Measurements from ENCODE around the gene KLHL2. TPM values are rescaled to one million over a fixed set of nuclear protein-coding genes. Genes with fewer than 3 reads are reported as not detected.
"Not testable (repeated sequence)": the region's sequence is repeated elsewhere in the genome, so short reads cannot be mapped to it uniquely, and the experiment has no call there.

Gene KLHL2
- polyA plus RNA-seq, 1 donor, result 6.6 TPM

DNA sequence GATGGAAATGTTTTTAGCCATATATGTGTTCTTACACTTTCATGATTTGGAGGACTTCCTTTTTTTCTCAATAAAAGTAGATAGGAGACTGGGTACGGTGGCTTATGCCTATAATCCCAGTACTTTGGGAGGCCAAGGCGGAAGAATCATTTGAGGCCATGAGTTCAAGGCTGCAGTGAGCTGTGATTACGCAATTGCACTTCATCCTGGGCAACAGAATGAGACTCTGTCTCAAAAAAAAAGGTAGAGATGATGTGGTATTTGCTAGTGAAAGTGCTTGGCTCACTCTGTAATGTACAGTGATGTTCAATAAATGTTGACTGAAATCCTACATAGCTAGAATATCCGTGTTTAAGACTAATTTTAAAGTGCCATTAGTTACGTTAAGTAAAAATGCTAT, 27.4 kb downstream of the KLHL2 start:
- DNase-seq (ENCODE audit: low read depth), result no peak

GRCh38 chr4:165236852-165237251, 29.5 kb downstream of the KLHL2 start:
- DNase-seq (ENCODE audit: low read depth), result not testable (repeated sequence)

- DNase-seq (ENCODE audit: low read depth), result not testable (repeated sequence)
Measured at GRCh38 chr4:165238041-165238640, 30.8 kb downstream of the KLHL2 start.

GRCh38 chr4:165240761-165241160, 33.4 kb downstream of the KLHL2 start:
- DNase-seq (ENCODE audit: low read depth), result not testable (repeated sequence)

GRCh38 chr4:165244148-165244547, 36.8 kb downstream of the KLHL2 start:
- not testable (repeated sequence) for DNase-seq (ENCODE audit: low read depth)

DNA sequence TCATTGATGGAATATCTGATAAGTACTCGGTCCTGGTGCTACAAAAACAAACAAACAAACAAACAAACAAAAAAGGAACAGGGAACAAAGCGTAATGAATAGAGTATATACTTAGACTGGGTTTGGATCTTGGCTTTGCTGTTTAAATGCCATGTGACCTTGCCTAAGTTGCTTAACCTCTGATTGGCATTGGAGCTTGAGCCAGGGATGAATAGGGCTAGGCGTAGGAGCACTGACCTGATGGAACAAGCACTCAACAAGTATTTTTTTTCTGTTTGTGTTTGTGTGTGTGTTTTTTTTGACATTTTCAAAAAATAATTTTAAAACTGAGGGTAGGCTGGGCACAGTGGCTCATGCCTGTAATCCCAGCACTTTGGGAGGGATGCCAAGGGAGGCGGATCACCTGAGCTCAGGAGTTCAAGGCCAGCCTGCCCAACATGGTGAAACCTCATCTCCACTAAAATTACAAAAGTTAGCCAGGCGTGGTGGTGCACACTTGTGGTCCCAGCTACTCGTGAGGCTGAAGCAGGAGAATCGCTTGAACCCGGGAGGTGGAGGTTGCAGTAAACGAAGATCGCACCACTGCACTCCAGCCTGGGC, 37.3 kb downstream of the KLHL2 start:
- not testable (repeated sequence) for DNase-seq (ENCODE audit: low read depth)

DNA sequence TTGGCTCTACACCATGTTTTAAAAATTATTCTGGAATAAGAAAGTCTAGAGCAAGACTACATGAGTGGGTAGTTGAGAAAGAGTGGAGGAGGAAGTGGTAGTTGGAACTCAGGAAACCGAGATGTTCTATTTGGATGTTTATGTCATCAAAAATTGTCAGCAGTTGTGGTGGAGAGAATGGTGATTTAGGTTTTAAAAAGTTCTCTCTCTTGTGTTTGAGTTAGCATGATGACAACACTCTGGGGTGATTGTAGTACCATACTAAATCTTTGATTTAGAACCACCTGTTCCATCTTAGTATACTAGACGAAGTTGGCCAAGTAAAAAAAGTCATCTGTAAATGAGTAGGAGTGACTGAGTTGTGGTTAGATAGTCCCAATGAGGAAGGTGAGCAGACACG, 40.7 kb downstream of the KLHL2 start:
- DNase-seq (ENCODE audit: low read depth), result no peak

DNA sequence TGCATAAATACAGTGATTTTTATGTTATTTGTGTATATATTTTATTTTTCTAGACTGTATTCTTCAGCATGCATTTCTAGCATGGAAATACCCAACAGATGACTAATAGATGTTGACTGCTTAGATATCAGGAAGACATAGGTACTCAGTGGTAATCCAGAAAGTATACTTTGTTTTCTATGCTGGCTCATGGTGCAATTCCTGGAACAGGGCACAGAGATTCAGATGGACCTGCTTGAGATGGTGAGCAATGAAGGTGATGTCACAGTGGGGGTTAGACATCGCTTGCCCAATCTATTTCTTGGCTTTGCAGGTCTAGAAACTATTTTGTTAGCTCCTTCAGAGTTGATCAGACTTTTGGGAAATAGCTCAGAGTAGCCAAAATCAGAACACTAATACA, 41.5 kb downstream of the KLHL2 start:
- DNase-seq (ENCODE audit: low read depth), result not testable (repeated sequence)

DNA sequence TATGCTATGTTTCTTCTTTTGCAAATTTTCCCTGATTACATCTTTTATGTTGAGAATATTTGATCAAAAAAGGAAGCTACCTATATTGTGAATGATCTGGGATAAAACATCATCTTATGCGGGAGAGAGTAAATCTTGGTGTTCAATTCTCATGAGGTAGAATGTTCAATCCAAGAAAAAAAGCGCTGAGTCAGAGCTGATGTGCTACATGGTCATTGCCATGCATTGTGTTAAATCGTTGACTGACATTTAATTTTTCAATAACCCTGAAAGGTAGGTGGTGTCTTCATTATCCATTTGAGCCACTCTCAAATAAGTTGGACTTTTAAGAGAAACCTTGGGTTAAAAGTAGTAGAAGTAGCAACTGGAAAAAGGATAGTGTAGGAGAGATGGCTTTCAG, 47.4 kb downstream of the KLHL2 start:
- not testable (repeated sequence) for DNase-seq (ENCODE audit: low read depth)

DNA sequence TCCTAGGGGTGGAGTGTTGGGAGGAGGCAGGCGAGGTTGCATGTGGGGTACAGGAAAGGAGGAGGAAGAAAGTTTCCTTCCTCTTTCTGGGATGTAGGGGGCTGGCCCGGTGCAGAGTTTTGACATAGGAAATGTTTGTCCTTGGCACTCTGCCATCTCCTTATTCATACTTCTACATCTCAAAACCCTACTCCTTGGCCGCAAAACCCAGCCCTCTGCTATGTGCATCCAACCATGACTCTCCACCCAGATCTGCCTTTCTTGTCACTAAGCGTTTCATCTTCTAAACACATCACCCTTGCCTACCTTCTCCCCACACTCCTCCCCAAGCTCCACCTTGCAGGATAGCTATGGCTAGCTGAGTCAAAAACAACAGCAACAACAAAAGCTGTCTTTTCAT, 48.1 kb downstream of the KLHL2 start:
- not testable (repeated sequence) for DNase-seq (ENCODE audit: low read depth)

DNA sequence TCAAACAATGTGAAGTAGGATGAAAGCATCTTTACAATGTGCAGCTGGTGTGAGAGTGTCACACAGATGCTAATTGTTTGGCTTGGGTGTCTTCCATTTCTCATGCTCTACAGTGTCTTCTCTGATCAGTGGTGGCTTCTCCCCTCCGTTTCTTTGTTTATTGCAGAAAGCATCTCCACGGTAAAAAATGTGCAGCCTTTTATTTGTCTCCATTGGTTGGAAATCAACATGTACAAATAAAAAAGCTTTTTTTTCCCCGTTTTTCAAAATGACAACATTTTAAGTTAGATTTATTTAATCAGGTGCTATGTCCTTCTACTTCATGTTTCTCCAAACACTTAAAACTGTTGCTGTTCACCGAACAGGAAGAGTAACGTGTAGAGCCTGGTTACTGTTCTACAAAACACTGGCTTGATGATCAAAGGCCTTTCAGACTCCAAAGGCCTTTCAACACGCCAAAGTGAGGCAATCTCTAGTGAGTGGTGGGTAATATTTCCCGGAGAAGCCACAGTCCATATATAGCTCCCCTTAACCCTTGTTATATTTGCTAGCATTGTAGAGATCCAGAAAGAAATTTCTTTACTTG, 48.8 kb downstream of the KLHL2 start:
- not testable (repeated sequence) for DNase-seq (ENCODE audit: low read depth)

DNA sequence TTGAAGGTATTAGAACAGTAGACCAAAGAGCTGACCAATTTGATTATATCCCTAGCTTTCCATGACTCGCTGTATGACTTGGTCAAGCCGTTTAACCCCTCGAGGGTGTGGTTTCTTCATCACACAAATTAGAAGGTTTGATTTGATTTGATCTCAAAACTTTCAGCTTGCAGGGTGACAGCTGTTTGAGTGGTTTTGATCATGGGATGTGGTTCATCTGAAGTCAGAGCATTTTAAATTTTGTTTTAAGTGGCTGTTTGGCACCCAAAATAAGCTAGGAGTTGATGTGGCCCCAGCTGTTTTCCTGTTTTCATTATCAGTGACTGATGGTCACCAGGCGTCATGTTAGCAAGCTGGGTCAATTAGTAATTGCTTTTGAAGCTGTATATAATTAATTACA, 52.4 kb downstream of the KLHL2 start:
- DNase-seq (ENCODE audit: low read depth), result not testable (repeated sequence)

- not testable (repeated sequence) for DNase-seq (ENCODE audit: low read depth)
Measured at GRCh38 chr4:165262306-165262705, 54.9 kb downstream of the KLHL2 start.

DNA sequence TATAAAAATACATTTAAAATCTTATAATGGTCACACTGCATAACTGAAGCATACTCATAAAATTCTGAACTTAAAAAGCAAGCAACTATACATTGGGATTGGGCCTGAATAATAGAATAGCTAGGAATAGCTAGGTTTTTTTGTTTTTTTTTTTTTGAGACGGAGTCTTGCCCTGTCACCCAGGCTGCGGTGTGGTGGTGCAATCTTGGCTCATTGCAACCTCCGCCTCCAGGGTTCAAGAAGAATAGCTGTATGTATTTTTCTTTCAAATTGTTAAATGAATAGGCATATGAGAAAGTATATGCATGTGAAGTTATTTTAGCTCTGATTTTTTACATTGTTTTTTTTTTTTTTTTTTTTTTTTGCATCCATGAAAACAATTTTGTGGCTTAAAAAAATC, 56.1 kb downstream of the KLHL2 start:
- DNase-seq (ENCODE audit: low read depth), result not testable (repeated sequence)

- not testable (repeated sequence) for DNase-seq (ENCODE audit: low read depth)
Measured at GRCh38 chr4:165269931-165270330, 62.6 kb downstream of the KLHL2 start.

DNA sequence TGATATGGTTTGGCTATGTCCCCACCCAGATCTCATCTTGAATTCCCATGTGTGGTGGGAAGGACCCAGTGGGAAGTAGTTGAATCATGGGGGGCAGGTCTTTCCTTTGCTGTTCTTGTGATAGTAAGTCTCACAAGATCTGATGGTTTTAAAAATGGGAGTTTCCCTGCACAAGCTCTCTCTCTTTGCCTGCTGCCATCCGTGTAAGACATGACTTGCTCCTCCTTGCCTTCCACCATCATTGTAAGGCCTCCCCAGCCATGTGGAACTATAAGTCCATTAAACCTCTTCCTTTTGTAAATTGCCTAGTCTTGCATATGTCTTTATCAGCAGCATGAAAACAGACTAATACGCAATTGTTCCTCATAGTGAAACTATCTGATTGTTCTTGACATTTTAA, 66.1 kb downstream of the KLHL2 start:
- not testable (repeated sequence) for DNase-seq (ENCODE audit: low read depth)

GRCh38 chr4:165275357-165275756, 68.0 kb downstream of the KLHL2 start:
- DNase-seq (ENCODE audit: low read depth), result not testable (repeated sequence)

GRCh38 chr4:165279531-165279930, 72.2 kb downstream of the KLHL2 start:
- DNase-seq (ENCODE audit: low read depth), result not testable (repeated sequence)

- not testable (repeated sequence) for DNase-seq (ENCODE audit: low read depth)
Measured at GRCh38 chr4:165284697-165285096, 77.3 kb downstream of the KLHL2 start.

GRCh38 chr4:165286619-165287340, 79.4 kb downstream of the KLHL2 start:
- not testable (repeated sequence) for DNase-seq (ENCODE audit: low read depth)

DNA sequence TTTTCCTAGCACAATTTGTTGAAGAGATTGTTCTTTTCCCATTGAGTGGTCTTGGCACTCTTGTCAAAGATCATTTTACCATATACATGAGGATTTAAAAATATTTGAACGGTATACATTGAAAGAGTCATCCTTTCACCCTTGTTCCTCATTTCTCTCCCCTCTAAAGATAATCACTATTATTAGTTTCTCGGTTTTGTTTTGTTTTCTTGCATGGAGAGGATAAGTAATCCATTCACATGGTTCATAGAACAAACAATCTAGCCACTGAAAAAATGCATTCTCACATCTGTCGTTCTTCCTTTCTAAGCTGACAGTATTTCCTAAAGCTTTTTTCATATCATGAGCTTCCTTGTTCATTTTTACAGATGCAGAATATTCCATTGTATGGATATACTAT, 80.9 kb downstream of the KLHL2 start:
- DNase-seq (ENCODE audit: low read depth), result no peak

DNA sequence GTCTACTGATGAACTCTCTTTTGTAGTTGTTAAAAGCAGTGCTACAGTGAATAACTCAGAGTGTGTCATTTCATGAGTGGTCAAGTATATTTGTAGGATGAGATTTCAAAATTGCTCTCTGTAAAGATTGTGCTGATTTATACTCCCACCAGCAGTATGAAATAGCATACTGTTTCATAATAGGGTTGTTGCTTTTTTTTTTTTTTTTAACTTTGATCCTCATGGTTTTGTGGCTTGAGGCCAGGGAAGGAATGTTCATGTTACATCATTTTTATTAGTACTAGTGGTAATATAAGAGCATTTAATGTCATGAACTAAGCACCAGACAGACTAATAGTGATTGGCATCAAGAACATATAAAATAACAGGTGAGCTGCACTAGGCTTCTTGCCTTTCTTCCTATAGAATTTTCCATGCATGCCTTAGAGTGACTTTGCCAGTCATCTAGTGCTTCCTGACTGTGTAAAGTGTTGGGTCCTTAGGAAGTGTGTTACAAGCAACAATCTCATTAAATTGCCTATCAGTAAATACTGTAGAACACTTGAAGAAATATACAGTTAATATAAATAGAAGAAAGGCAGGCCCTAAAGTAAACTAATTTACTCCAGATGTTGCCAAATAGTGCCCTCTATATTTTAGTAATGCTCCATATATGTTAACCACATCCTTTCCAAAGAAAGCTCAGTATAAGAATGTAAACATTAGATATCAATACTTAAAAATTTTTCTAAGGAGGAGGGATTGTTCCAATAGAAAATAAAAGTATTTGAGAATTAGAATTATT, 81.5 kb downstream of the KLHL2 start:
- no peak for DNase-seq (ENCODE audit: low read depth)
